IPS-18a (cell line): Measurements from ENCODE around the gene RERE.
"Not testable (repeated sequence)": the region's sequence is repeated elsewhere in the genome, so short reads cannot be mapped to it uniquely, and the experiment has no call there.

Experiments used
- H3K27ac ChIP-seq: one replicate; pipeline ENCODE4 v1.5.1; 2013; ENCODE audit warnings: low read length
- H3K27me3 ChIP-seq: one replicate; pipeline ENCODE4 v1.6.1; 2013; ENCODE audit warnings: mild to moderate bottlenecking, low read length; ENCODE audit not compliant: control insufficient read depth, insufficient read depth
- H3K36me3 ChIP-seq: one replicate; pipeline ENCODE4 v1.6.1; 2013; ENCODE audit warnings: low read depth, low read length; ENCODE audit not compliant: control insufficient read depth
- H3K4me1 ChIP-seq: one replicate; pipeline ENCODE4 v1.6.1; 2013; ENCODE audit warnings: low read depth, low read length; ENCODE audit not compliant: control insufficient read depth
- H3K4me3 ChIP-seq: one replicate; pipeline ENCODE4 v1.5.1; 2013; ENCODE audit warnings: low read length
- H3K9ac ChIP-seq: one replicate; pipeline ENCODE4 v1.6.1; 2013; ENCODE audit warnings: mild to moderate bottlenecking, low read length, moderate library complexity
- H3K9me3 ChIP-seq: one replicate; pipeline ENCODE4 v1.6.1; 2013; ENCODE audit warnings: low read depth, low read length; ENCODE audit not compliant: control insufficient read depth

Gene RERE

DNA sequence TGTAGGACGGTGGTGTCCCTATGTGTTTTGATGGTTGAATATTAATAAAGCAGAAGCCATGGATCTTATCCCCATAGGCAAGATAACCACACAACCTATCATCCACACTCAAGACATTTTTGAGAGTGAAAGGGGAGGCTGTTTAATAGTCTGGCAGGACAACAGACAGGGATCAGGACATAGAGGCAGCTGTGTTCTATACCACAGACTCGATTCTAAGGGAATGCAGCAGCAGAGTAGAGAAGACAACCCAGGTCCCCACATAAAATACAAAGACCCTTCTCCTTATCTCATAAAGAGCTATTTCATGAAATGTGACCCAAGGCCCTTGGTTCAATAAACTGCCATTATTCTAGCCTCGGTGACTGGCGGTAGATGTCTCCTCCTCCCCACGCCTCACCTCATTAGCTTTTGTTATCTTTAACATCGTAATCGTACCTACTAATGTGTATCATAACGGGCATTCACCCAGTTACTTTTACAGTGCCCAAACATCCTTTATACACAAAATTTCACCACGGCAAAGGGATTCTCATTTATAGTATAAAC, 196.3 kb downstream of the RERE start:
- H3K4me3 ChIP-seq, H3K27ac ChIP-seq, H3K4me1 ChIP-seq, H3K9ac ChIP-seq, H3K9me3 ChIP-seq, H3K27me3 ChIP-seq, H3K36me3 ChIP-seq: not testable (repeated sequence)

DNA sequence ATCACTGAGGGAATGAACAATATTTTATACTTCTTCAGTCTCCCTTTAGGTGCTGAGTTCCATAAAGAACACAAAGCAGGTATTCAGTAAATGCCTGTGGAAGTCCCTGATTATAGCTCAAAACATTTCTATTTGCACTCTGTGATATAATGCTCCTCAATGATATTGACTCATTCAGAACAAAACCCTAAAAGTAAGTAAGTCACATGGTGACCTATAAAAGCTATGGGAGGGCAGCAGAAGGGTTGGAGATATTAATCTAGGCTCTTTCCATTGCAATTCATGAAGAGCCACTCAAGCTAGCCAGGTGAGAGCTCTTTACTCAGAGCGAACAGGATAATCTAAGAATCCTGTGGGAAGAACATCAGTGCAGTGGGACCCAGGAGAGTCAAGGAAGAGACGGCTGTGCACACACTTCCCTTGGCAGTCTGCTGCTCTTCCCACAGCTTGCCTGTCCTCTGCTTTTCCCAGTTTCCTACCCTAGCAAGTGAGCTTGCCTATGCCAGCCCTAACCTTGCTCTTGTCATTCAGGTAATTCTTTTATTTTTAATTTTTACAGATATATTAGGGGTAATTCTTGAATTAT, 197.4 kb downstream of the RERE start:
- not testable (repeated sequence) for H3K27me3 ChIP-seq, H3K36me3 ChIP-seq, H3K9me3 ChIP-seq, H3K4me3 ChIP-seq, H3K27ac ChIP-seq, H3K9ac ChIP-seq, H3K4me1 ChIP-seq

DNA sequence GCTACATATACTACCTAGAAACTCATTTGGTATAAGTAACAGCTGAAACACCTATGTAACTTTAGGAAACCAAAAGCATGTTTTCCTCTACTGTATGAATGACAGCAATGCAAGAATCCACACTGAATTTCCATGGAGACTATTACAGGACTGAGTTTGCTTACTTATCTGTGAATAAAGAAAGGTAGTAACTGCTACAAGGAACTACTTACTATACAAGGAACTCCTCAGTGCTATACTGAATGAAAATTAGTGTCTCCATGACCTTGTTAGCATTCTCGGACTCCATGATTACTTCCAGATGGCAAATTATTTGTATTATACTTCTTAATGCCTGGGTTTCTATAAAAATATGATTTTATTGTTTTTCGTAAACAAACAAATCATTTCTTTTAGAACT, 198.0 kb downstream of the RERE start:
- H3K9me3 ChIP-seq, H3K36me3 ChIP-seq, H3K4me3 ChIP-seq, H3K27ac ChIP-seq, H3K4me1 ChIP-seq, H3K27me3 ChIP-seq, H3K9ac ChIP-seq: not testable (repeated sequence)

DNA sequence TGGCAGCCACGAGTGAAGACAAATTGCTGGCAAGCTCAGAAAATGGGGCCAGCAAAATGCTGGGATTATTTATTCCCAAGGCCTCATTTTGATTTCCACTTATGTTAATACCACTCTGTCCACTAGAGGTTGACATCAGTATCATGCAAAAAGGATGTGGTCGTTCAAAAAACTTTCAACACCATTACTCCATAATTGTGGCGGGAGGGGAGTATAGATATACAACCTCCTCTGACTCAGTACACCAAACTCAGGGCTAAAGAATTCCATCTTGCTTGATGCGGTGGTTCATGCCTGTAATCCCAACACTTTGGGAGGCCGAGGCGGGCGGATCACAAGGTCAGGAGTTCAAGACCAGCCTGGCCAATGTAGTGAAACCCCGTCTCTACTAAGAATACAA, 200.6 kb downstream of the RERE start:
- H3K4me3 ChIP-seq, H3K9me3 ChIP-seq, H3K9ac ChIP-seq, H3K4me1 ChIP-seq, H3K36me3 ChIP-seq, H3K27ac ChIP-seq, H3K27me3 ChIP-seq: not testable (repeated sequence)

DNA sequence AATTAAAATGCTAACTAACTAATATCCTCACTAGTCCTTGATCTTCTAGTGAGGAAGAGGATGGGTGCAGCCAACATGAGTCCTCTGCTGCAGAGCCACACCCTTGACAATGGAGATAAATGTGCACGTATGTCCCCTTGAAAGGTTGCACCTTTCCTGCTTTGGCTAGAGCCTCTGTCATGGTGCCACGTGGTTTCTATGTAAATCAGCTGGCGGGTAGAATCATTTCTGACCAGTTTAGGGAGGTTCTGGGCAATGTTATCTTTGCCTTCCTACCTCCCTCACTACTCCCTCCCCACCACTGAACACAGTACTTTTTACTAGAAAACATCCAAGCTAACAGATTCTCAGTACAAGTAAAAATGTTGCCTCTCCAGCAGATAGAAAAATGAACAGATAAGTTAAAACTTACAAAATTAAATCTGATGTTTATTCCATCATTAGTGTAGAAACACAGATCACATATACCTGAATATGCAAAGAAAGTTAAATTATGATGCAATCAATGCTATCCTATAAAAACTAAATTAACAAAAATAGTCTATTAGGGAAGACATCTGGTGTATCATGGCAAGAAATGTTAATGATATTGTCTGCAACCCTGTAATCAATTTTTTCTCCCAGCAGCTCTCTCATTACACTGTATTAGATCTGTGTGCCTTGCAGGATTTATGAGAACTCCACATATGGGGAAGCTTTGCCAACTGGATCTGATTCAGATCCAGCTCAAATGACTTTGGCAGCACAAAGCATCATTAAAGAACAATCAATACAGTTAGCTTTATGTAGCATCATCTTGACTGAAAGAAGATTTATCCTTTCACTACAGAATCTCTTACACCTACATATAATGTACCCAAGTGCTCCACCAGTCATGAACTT, 205.6 kb downstream of the RERE start:
- H3K36me3 ChIP-seq, H3K9me3 ChIP-seq, H3K27ac ChIP-seq, H3K27me3 ChIP-seq, H3K4me3 ChIP-seq, H3K4me1 ChIP-seq, H3K9ac ChIP-seq: not testable (repeated sequence)

DNA sequence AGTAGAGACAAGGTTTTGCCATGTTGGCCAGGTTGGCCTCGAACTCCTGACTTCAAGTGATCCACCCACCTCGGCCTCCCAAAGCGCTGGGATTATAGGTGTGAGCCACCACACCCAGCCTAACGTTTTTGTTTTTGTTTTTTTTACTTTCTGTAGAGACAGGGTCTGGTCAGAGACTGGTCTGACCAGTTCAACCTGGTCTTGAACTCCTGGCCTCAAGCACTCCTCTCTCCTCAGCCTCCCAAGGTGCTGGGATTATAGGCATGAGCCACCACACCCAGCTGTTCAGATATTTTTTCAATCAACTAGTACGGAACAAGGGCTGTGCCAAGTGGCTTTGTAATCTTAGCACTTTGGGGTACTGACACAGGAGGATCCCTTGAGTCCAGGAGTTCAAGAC, 209.5 kb downstream of the RERE start:
- H3K4me3 ChIP-seq = no peak overlapping the region
- H3K27me3 ChIP-seq = no peaks in the 10 kb centered on the region
- H3K9me3 ChIP-seq = no peaks in the 10 kb centered on the region
- no peak overlapping the region for H3K27ac ChIP-seq
- H3K4me1 ChIP-seq = peaks cover 10% of the 10 kb centered on the region
- no peak overlapping the region for H3K9ac ChIP-seq
- H3K36me3 ChIP-seq = no peaks in the 10 kb centered on the region

DNA sequence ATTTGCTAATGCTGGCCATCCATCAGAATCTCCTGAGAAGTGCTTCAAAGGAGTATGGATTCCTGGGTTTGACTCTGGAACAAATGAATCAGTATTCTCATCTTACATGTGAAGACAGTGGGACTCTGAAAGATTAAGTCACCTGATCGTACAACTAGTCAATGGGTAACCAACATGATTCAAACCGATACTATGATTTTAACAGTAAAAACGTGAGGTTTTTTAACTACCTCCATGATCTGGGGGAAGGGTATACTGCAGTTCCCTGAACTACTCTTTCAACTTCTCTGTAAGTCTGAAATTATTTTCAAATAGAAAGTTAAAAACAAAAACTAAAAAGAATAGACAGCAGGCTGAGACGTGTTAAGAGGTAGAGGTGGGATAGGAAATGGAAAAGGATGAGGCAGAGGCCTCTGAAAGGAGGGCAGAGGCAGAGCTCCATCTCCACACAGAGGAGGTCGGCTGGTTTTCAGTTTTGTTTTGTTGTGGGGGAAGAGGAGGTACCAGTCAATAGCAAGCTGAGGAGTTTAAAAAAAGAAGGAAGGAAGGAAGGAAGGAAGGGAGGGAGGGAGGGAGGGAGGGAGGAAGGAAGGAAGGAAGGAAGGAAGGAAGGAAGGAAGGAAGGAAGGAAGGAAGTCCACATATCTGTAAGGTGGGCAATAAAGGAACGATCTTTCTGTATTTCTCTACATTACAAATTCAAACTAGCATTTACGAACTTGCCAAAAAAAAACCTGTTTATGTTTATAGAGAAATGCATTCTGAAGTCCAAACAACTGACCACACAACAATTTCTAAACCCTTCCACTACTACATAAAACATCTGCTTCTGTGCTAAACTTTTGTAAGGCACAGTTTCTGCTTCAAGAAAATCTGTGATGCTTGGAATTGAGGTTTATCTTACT, 213.1 kb downstream of the RERE start:
- Histone ChIP-seq H3K36me3 (no peaks in the 10 kb centered on the region), H3K4me1 (peaks cover 21% of the 10 kb centered on the region), H3K9ac (no peak overlapping the region), H3K4me3 (no peak overlapping the region), H3K9me3 (no peaks in the 10 kb centered on the region), H3K27ac (peak overlapping the region; percentile 31), H3K27me3 (no peaks in the 10 kb centered on the region)

DNA sequence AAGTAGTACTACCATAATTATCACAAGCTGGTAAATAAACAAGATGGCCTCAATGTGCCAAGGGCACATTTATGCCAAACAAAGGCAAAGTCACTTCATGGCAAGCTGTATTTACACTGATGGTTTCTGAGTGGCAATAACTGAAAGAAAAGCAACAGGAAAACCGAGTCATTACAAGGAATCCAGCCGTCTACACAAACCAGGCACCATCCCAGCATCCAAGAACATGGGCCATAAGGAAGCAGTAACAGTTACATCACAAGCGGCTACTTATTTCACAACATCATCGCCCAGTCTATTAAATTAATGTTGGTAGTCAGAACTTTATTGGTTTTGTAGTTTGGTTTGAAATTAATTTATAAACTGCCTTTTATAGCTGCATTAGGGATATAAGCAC, 214.2 kb downstream of the RERE start:
- no peak overlapping the region for H3K27ac ChIP-seq
- no peak overlapping the region for H3K9ac ChIP-seq
- no peaks in the 10 kb centered on the region for H3K36me3 ChIP-seq
- no peaks in the 10 kb centered on the region for H3K27me3 ChIP-seq
- peaks cover 27% of the 10 kb centered on the region for H3K4me1 ChIP-seq
- no peaks in the 10 kb centered on the region for H3K9me3 ChIP-seq
- H3K4me3 ChIP-seq = no peak overlapping the region

DNA sequence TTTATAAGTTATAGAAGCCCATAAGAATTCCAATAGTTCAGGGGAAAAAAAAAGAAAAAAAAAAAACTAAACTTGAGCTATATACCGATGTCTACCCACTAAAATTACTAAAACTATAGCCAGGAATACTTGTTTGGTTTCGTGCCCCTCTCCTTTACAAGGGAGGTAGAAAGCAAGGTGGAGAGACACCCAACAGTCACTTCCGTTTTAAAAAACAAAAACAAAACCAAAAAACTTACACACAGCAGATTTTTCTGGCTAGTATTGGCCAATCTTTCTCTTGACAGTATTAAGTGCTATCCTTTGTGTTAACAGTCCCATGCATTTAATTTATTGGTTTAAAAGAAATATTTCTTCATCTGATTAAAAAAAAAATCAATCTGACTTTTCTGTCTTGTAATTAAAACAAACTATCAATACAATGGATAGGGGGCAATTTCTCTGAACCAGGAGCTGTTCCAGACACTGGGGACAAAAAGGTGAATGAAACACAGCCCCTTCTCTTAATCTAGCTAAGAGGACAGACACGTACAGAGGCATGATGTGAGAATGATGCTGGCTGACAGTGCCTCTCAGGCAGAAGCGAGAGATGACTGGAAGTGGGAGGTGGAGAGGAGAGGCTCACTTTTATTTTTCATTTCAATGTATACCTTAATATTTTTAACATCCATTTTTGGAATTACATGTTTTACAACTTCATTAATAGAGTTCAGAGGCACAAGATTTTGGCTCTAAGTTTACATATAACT, 214.8 kb downstream of the RERE start:
- Histone ChIP-seq H3K27me3 (no peaks in the 10 kb centered on the region), H3K4me1 (peaks cover 28% of the 10 kb centered on the region), H3K9me3 (no peaks in the 10 kb centered on the region), H3K4me3 (no peak overlapping the region), H3K27ac (no peak overlapping the region), H3K9ac (no peak overlapping the region), H3K36me3 (no peaks in the 10 kb centered on the region)

DNA sequence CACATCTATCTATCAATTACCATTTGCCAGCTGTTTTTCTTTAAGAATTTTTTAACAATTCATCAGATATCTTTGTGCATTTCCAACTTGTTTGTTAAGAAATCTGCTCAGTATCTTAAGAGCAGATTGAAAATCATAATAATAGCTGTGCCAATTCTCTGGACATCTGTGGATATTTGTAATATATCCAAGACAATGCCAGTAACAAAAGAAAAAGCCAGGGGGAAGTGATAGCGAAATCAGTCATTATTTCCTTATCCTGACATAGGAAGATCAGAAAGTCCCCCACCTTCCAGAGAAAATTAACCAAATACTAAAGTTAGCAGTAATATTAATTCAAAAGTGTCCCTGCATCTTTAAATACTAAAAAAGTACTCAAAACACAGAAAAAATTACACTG, 217.1 kb downstream of the RERE start:
- Histone ChIP-seq H3K9me3 (no peaks in the 10 kb centered on the region), H3K4me1 (peaks cover 28% of the 10 kb centered on the region), H3K27ac (peak overlapping the region; percentile 16), H3K9ac (no peak overlapping the region), H3K36me3 (no peaks in the 10 kb centered on the region), H3K27me3 (no peaks in the 10 kb centered on the region), H3K4me3 (no peak overlapping the region)

DNA sequence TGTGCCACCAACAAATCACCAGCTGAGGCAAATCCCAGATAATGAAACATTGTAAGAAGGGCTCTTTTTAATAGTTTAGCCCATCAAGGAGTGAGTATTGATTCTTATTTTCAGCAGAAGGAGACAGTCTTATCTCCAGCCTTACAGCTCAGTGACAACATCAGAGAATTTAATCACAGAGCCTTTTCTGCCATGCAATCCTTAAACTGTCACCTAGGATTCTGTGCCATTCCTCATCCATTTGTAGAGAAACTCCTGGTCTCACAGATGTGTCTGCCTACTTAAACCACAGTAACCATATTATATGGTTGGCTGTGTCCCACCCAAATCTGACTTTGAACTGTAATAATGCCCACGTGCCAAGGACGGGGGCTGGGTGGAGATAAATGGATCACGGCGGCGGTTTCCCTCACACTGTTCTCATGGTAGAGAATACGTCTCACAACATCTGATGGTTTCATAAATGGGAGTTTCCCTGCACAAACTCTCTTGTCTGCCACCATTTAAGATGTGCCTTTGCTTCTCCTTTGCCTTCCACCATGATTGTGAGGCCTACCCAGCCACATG, 217.7 kb downstream of the RERE start:
- H3K27ac ChIP-seq = peak overlapping the region; percentile 16
- no peak overlapping the region for H3K4me3 ChIP-seq
- no peak overlapping the region for H3K9ac ChIP-seq
- peaks cover 27% of the 10 kb centered on the region for H3K4me1 ChIP-seq
- no peaks in the 10 kb centered on the region for H3K36me3 ChIP-seq
- no peaks in the 10 kb centered on the region for H3K9me3 ChIP-seq
- H3K27me3 ChIP-seq = no peaks in the 10 kb centered on the region
